GM20431 (cell line): ENCODE measurements around the gene FANCI.

ENCODE experiments used
- in situ Hi-C: fragments of 300-500 bp; cut with MseI, MboI; formaldehyde crosslinking; loops from one replicate; pipeline ENCODE4 v1.15.0; 2020; ENCODE audit warnings: low sequenced_read_pairs; ENCODE audit not compliant: unreplicated experiment

Gene FANCI

GRCh38 chr15:89328398-89329254, 84.8 kb downstream of the FANCI start:
- in situ Hi-C loops, result no loop called here

- in situ Hi-C loops, result no loop called here
Measured at GRCh38 chr15:89329329-89330084, 85.7 kb downstream of the FANCI start.

- in situ Hi-C loops, result no loop called here
Measured at GRCh38 chr15:89330119-89330518, 86.3 kb downstream of the FANCI start.

- in situ Hi-C loops, result no loop called here
Measured at GRCh38 chr15:89330881-89331595, 87.3 kb downstream of the FANCI start.

- in situ Hi-C loops, result no loop called here
Measured at GRCh38 chr15:89332446-89332845, 88.7 kb downstream of the FANCI start.

GRCh38 chr15:89333011-89333860, 89.5 kb downstream of the FANCI start:
- in situ Hi-C loops, result no loop called here

- in situ Hi-C loops, result no loop called here
Measured at GRCh38 chr15:89333959-89334509, 90.3 kb downstream of the FANCI start.

- in situ Hi-C loops, result no loop called here
Measured at GRCh38 chr15:89334510-89335297, 90.9 kb downstream of the FANCI start, which contains the start of gene POLG. Gene POLG, minus strand, starts transcription at chr15:89334824. Its CDS starts 1,070 bp downstream, at chr15:89333754.

- in situ Hi-C loops, result no loop called here
Measured at GRCh38 chr15:89335298-89336041, 91.7 kb downstream of the FANCI start.

- in situ Hi-C loops, result no loop called here
Measured at GRCh38 chr15:89338036-89338435, 94.3 kb downstream of the FANCI start.

- in situ Hi-C loops, result no loop called here
Measured at GRCh38 chr15:89340573-89340972, 96.8 kb downstream of the FANCI start.

- in situ Hi-C loops, result no loop called here
Measured at GRCh38 chr15:89341316-89342005, 97.7 kb downstream of the FANCI start.

- in situ Hi-C loops, result no loop called here
Measured at GRCh38 chr15:89342840-89343239, 99.1 kb downstream of the FANCI start.

GRCh38 chr15:89345248-89345647, 101.5 kb downstream of the FANCI start:
- in situ Hi-C loops, result no loop called here

GRCh38 chr15:89346516-89347231, 102.9 kb downstream of the FANCI start:
- in situ Hi-C loops, result no loop called here

GRCh38 chr15:89349206-89349558, 105.4 kb downstream of the FANCI start:
- in situ Hi-C loops, result no loop called here

GRCh38 chr15:89352476-89352875, 108.7 kb downstream of the FANCI start:
- in situ Hi-C loops, result no loop called here
